ENCODE results near the gene C1orf105. TPM values are rescaled to one million over a fixed set of nuclear protein-coding genes. Genes with fewer than 3 reads are reported as not detected.
"Not testable (repeated sequence)": the region's sequence is repeated elsewhere in the genome, so short reads cannot be mapped to it uniquely, and the experiment has no call there.

The C1orf105 gene
- total RNA-seq, 1 experiment from 2014 or later: not detected

- no peak for DNase-seq (ENCODE audit: low read depth)
These were observed 6.7 kb downstream of the C1orf105 start for GRCh38 chr1:172427191-172427590.

GRCh38 chr1:172429331-172430127 lies 9.0 kb downstream of the C1orf105 start:
- peak; percentile 78 for DNase-seq (ENCODE audit: low read depth)

- DNase-seq (ENCODE audit: low read depth): no peak
These were observed 9.6 kb downstream of the C1orf105 start for GRCh38 chr1:172430128-172430454.

GRCh38 chr1:172431204-172431603 lies 10.7 kb downstream of the C1orf105 start:
- DNase-seq (ENCODE audit: low read depth): no peak

GRCh38 chr1:172431721-172432192 lies 11.3 kb downstream of the C1orf105 start:
- no peak for DNase-seq (ENCODE audit: low read depth)

- DNase-seq (ENCODE audit: low read depth): not testable (repeated sequence)
These were observed 16.7 kb downstream of the C1orf105 start for GRCh38 chr1:172437183-172437582.

- no peak for DNase-seq (ENCODE audit: low read depth)
These were observed 21.9 kb downstream of the C1orf105 start for GRCh38 chr1:172442404-172442803.

- DNase-seq (ENCODE audit: low read depth): no peak
These were observed 22.5 kb downstream of the C1orf105 start for GRCh38 chr1:172442843-172443565.

- peak; percentile 85 for DNase-seq (ENCODE audit: low read depth)
These were observed 23.4 kb downstream of the C1orf105 start, which contains the start of gene PIGC for GRCh38 chr1:172443666-172444453. Gene PIGC, minus strand, starts transcription at chr1:172444069. Its CDS starts 1,447 bp downstream, at chr1:172442622.

- no peak for DNase-seq (ENCODE audit: low read depth)
These were observed 26.1 kb downstream of the C1orf105 start for GRCh38 chr1:172446547-172446946.

- no peak for DNase-seq (ENCODE audit: low read depth)
These were observed 27.2 kb downstream of the C1orf105 start for GRCh38 chr1:172447641-172448040.

- DNase-seq (ENCODE audit: low read depth): peak; percentile 63
These were observed 28.6 kb downstream of the C1orf105 start for GRCh38 chr1:172448995-172449584.

GRCh38 chr1:172449585-172450523 lies 29.4 kb downstream of the C1orf105 start:
- peak; percentile 70 for DNase-seq (ENCODE audit: low read depth)

GRCh38 chr1:172450524-172450885 lies 30.0 kb downstream of the C1orf105 start:
- no peak for DNase-seq (ENCODE audit: low read depth)

GRCh38 chr1:172451002-172451443 lies 30.5 kb downstream of the C1orf105 start:
- peak; percentile 83 for DNase-seq (ENCODE audit: low read depth)

- DNase-seq (ENCODE audit: low read depth): peak; percentile 40
These were observed 32.2 kb downstream of the C1orf105 start for GRCh38 chr1:172452536-172453152.

- no peak for DNase-seq (ENCODE audit: low read depth)
These were observed 32.7 kb downstream of the C1orf105 start for GRCh38 chr1:172453153-172453545.

GRCh38 chr1:172453607-172454006 lies 33.1 kb downstream of the C1orf105 start:
- no peak for DNase-seq (ENCODE audit: low read depth)

GRCh38 chr1:172455451-172455850 lies 35.0 kb downstream of the C1orf105 start:
- DNase-seq (ENCODE audit: low read depth): no peak

GRCh38 chr1:172456344-172456769 lies 35.9 kb downstream of the C1orf105 start:
- no peak for DNase-seq (ENCODE audit: low read depth)

Data from M059J (cell line).